ENCODE data around the gene CSRP1.

- TF ChIP-seq CTCF (IDR thresholded peaks at IDR 0.05; ENCODE audit: insufficient read depth, low read length, poor library complexity, severe bottlenecking) (no peak), EZH2phosphoT487 (conservative IDR thresholded peaks at IDR 0.05; ENCODE audit: low read length) (no peak)
Measured at GRCh38 chr1:201448990-201449389, 57.9 kb downstream of the CSRP1 start.
